IMR-90 (cell line): ENCODE measurements around the gene FBXO3. TPM values are rescaled to one million over a fixed set of nuclear protein-coding genes. Genes with fewer than 3 reads are reported as not detected.

Experiments
- ATAC-seq: fragments of 200-7000 bp; cut with Tn5 transposase; 2 replicates; pipeline ENCODE4 v1.9.1; 2020; ENCODE audit warnings: low read depth, mild to moderate bottlenecking, moderate library complexity
- BruUV-seq: library from RNA; stranded (reverse); fragments of 400-500 nt; replicated peaks from 2 replicates; lab custom pipeline; 2021; lab: Mats Ljungman, UMichigan
- CTCF ChIA-PET: fragments of 300-600 bp; formaldehyde crosslinking; extraction: SDS; loops from one replicate; lab custom pipeline; 2021; ENCODE audit warnings: antibody characterized with exemption; lab: Yijun Ruan, JAX
- POLR2A ChIA-PET: fragments of 300-600 bp; sonication (Branson Sonifier 250); formaldehyde crosslinking; loops from one replicate; lab custom pipeline; 2022; ENCODE audit warnings: antibody characterized with exemption; ENCODE audit not compliant: unreplicated experiment; lab: Charles Lee
- DNase-seq: peaks from one replicate; pipeline ENCODE4 v3.0.0; 2013
- H2AFZ ChIP-seq: replicated peaks from 2 replicates; pipeline ENCODE3; 2013; ENCODE audit warnings: low read length, mild to moderate bottlenecking; ENCODE audit not compliant: poor library complexity
- H2AK5ac ChIP-seq: 2 replicates; pipeline ENCODE4 v1.6.1; 2013; ENCODE audit warnings: low read depth, low read length, inconsistent platforms
- H2AK9ac ChIP-seq: replicated peaks from 2 replicates; pipeline ENCODE3; 2013; ENCODE audit warnings: mild to moderate bottlenecking, low read depth, low read length, moderate library complexity; ENCODE audit not compliant: poor library complexity
- H2BK120ac ChIP-seq: 2 replicates; pipeline ENCODE4 v1.6.1; 2013; ENCODE audit warnings: low read depth, low read length, inconsistent platforms
- H2BK15ac ChIP-seq: 3 replicates; pipeline ENCODE4 v1.6.1; 2013; ENCODE audit warnings: low read depth, low read length, inconsistent platforms
- H2BK20ac ChIP-seq: 2 replicates; pipeline ENCODE4 v1.6.1; 2013; ENCODE audit warnings: low read depth, mild to moderate bottlenecking, inconsistent platforms, low read length, moderate library complexity
- H2BK5ac ChIP-seq: 2 replicates; pipeline ENCODE4 v1.6.1; 2013; ENCODE audit warnings: mild to moderate bottlenecking, low read depth, low read length, inconsistent platforms; ENCODE audit not compliant: poor library complexity, severe bottlenecking
- H3K14ac ChIP-seq: replicated peaks from 2 replicates; pipeline ENCODE4 v1.6.1; 2013; ENCODE audit warnings: low read depth, low read length, inconsistent platforms
- H3K18ac ChIP-seq: 2 replicates; pipeline ENCODE4 v1.6.1; 2013; ENCODE audit warnings: low read depth, low read length, control low read depth
- H3K23ac ChIP-seq: 2 replicates; pipeline ENCODE4 v1.6.1; 2013; ENCODE audit warnings: low read depth, low read length, inconsistent platforms
- H3K27ac ChIP-seq: 2 replicates; pipeline ENCODE4 v1.5.1; 2013; ENCODE audit warnings: mild to moderate bottlenecking, control low read depth, low read length; ENCODE audit not compliant: insufficient read depth
- H3K27me3 ChIP-seq: 2 replicates; pipeline ENCODE4 v1.6.1; 2013; ENCODE audit warnings: low read length; ENCODE audit not compliant: control insufficient read depth, insufficient read depth
- H3K36me3 ChIP-seq: 2 replicates; pipeline ENCODE4 v1.6.1; 2013; ENCODE audit warnings: low read length, mixed read lengths; ENCODE audit not compliant: control insufficient read depth, insufficient read depth
- H3K4ac ChIP-seq: 2 replicates; pipeline ENCODE4 v1.6.1; 2013; ENCODE audit warnings: low read depth, low read length, inconsistent platforms
- H3K4me1 ChIP-seq: 2 replicates; pipeline ENCODE4 v1.6.1; 2013; ENCODE audit warnings: low read length, mixed read lengths; ENCODE audit not compliant: control insufficient read depth, insufficient read depth
- H3K4me2 ChIP-seq: 2 replicates; pipeline ENCODE4 v1.6.1; 2013; ENCODE audit warnings: low read depth, mild to moderate bottlenecking, control low read depth, low read length, moderate library complexity
- H3K4me3 ChIP-seq: 2 replicates; pipeline ENCODE4 v1.5.1; 2013; ENCODE audit warnings: low read depth, mild to moderate bottlenecking, control low read depth, low read length, moderate library complexity; ENCODE audit not compliant: insufficient read depth
- H3K56ac ChIP-seq: 2 replicates; pipeline ENCODE4 v1.6.1; 2013; ENCODE audit warnings: low read length, inconsistent platforms; ENCODE audit not compliant: insufficient read depth; ENCODE audit errors: extremely low read depth
- H3K79me1 ChIP-seq, 2 experiments: 2 replicates each; pipeline ENCODE4 v1.6.1; 2013; ENCODE audit warnings: low read length in 2 of 2, inconsistent platforms in 1 of 2, low read depth in 1 of 2
- H3K9ac ChIP-seq: 2 replicates; pipeline ENCODE4 v1.6.1; 2013; ENCODE audit warnings: low read depth, low read length, control low read depth
- H3K9me1 ChIP-seq: 2 replicates; pipeline ENCODE4 v1.6.1; 2013; ENCODE audit warnings: low read length, inconsistent platforms; ENCODE audit not compliant: insufficient read depth
- H3K9me3 ChIP-seq: 2 replicates; pipeline ENCODE4 v1.6.1; 2013; ENCODE audit warnings: low read length; ENCODE audit not compliant: control insufficient read depth, insufficient read depth
- H4K20me1 ChIP-seq: 2 replicates; pipeline ENCODE4 v1.6.1; 2013; ENCODE audit warnings: low read length, inconsistent platforms; ENCODE audit not compliant: insufficient read depth
- H4K5ac ChIP-seq: 2 replicates; pipeline ENCODE4 v1.6.1; 2013; ENCODE audit warnings: mild to moderate bottlenecking, low read depth, low read length, control low read depth
- H4K8ac ChIP-seq, 2 experiments: 2 replicates each; pipeline ENCODE4 v1.6.1; 2013; ENCODE audit warnings: low read depth in 2 of 2, low read length in 2 of 2, control low read depth in 1 of 2, inconsistent platforms in 1 of 2
- H4K91ac ChIP-seq: 2 replicates; pipeline ENCODE4 v1.6.1; 2013; ENCODE audit warnings: low read depth, low read length, inconsistent platforms; ENCODE audit not compliant: insufficient read depth
- BHLHE40 ChIP-seq: fragments of 150-350 bp; IDR thresholded peaks from 2 replicates; pipeline ENCODE4 v1.6.1; 2016; ENCODE audit warnings: mild to moderate bottlenecking, low read depth, low read length
- CEBPB ChIP-seq: IDR thresholded peaks from 2 replicates; pipeline ENCODE4 v1.6.1; 2012; ENCODE audit warnings: low read depth, low read length, improper control_type of control experiment
- CHD1 ChIP-seq: IDR thresholded peaks from 2 replicates; pipeline ENCODE4 v1.6.1; 2012; ENCODE audit warnings: low read depth, low read length, improper control_type of control experiment
- FOS ChIP-seq: fragments of 150-350 bp; IDR thresholded peaks from 2 replicates; pipeline ENCODE4 v1.6.1; 2016; ENCODE audit warnings: low read depth, low read length
- MAFK ChIP-seq: IDR thresholded peaks from 2 replicates; pipeline ENCODE4 v1.6.1; 2012; ENCODE audit warnings: low read depth, low read length, improper control_type of control experiment
- MAZ ChIP-seq: IDR thresholded peaks from 2 replicates; pipeline ENCODE4 v1.6.1; 2012; ENCODE audit warnings: low read depth, mild to moderate bottlenecking, low read length, improper control_type of control experiment, moderate library complexity, borderline replicate concordance
- MXI1 ChIP-seq: IDR thresholded peaks from 2 replicates; pipeline ENCODE4 v1.6.1; 2012; ENCODE audit warnings: low read depth, mild to moderate bottlenecking, low read length, moderate library complexity, borderline replicate concordance
- NFE2L2 ChIP-seq: fragments of 150-350 bp; IDR thresholded peaks from 2 replicates; pipeline ENCODE4 v1.6.1; 2016; ENCODE audit warnings: low read depth, mild to moderate bottlenecking, low read length
- POLR2A ChIP-seq: IDR thresholded peaks from 2 replicates; pipeline ENCODE4 v1.6.1; 2012; ENCODE audit warnings: mild to moderate bottlenecking, low read depth, low read length
- RAD21 ChIP-seq: IDR thresholded peaks from 2 replicates; pipeline ENCODE4 v1.6.1; 2012; ENCODE audit warnings: low read length, improper control_type of control experiment
- RCOR1 ChIP-seq: IDR thresholded peaks from 2 replicates; pipeline ENCODE4 v1.6.1; 2012; ENCODE audit warnings: mild to moderate bottlenecking, low read length, improper control_type of control experiment; ENCODE audit not compliant: insufficient replicate concordance
- RFX5 ChIP-seq: IDR thresholded peaks from 2 replicates; pipeline ENCODE4 v1.8.0; 2012; ENCODE audit warnings: low read depth, mild to moderate bottlenecking, low read length, moderate library complexity
- SMC3 ChIP-seq: fragments of 150-350 bp; IDR thresholded peaks from 2 replicates; pipeline ENCODE4 v1.6.1; 2016; ENCODE audit warnings: low read depth, mild to moderate bottlenecking, antibody characterized with exemption, low read length, moderate library complexity
- WGBS, 2 experiments: methylation state at CpG; one replicate each; pipeline versions ENCODE4 v1.1.5 to v1.1.7; 2013; ENCODE audit warnings: missing lambda C conversion rate in 2 of 2; ENCODE audit not compliant: insufficient read length in 1 of 2; ENCODE audit errors: extremely low coverage in 2 of 2; 5-methylcytosine and 5-hydroxymethylcytosine counted together
- dilution Hi-C: fragments of 300-500 bp; cut with HindIII; formaldehyde crosslinking; loops from one replicate; pipeline ENCODE4 v1.14.3; 2018; ENCODE audit warnings: low sequenced_read_pairs; ENCODE audit not compliant: unreplicated experiment
- in situ Hi-C: fragments of 300-500 bp; cut with MboI; formaldehyde crosslinking; loops from 3 replicates; pipeline ENCODE4 v1.14.3; 2019; ENCODE audit warnings: low sequenced_read_pairs, inconsistent platforms, mixed read lengths
- intact Hi-C: fragments of 100-400 bp; cut with micrococcal nuclease; formaldehyde crosslinking; loops from 2 replicates; pipeline ENCODE4 v1.10.0; 2022
- polyA plus RNA-seq, 3 experiments: library from polyadenylated mRNA; depleted of rRNA; stranded (reverse); fragments of >200 nt; gene quantifications; 2 replicates each; pipeline ENCODE4 v1.2.3, GENCODE V29; 2012; ENCODE audit warnings: low replicate concordance in 1 of 3
- total RNA-seq: library from RNA; depleted of rRNA; stranded (reverse); fragments of >200 nt; gene quantifications from 2 replicates; pipeline ENCODE4 v1.2.3, GENCODE V29; 2012
- TF ChIP-seq, protein P1 (sequence below): fragments of 150-350 bp; IDR thresholded peaks from 2 replicates; pipeline ENCODE4 v1.6.1; 2016; ENCODE audit warnings: low read depth, mild to moderate bottlenecking, low read length, moderate library complexity, borderline replicate concordance
- TF ChIP-seq, protein P2 (sequence below): conservative IDR thresholded peaks from 2 replicates; pipeline ENCODE4 v1.5.1; 2012; ENCODE audit warnings: mild to moderate bottlenecking, low read depth, low read length, improper control_type of control experiment
- TF ChIP-seq, protein P3 (sequence below): fragments of 150-350 bp; IDR thresholded peaks from 2 replicates; pipeline ENCODE4 v1.6.1; 2017; ENCODE audit warnings: mild to moderate bottlenecking, antibody characterized with exemption, low read length, low read depth

Gene FBXO3
- total and polyA plus RNA-seq, 2 of the 4 experiments (the other 2 are of a cell fraction): 26.2 to 51.1 TPM

DNA sequence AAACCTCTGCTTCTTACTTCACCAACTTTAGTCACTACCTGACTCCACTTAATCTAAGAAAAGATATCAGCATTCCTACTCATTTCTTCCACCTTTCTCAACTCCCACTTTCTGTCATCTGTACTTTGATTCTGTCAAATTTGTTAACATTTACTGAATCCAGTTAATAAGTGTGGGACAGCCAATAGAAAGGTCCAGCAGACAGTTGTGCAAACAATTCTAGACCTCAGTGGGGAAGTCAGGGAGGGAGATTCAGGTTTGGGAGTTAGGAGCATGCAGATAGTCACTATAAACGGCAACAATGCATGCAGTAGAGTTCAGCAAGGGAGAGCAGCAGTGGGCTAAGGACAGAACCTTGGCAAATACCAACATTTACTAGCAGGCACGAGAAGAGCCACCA lies 4.1 kb downstream of the FBXO3 start:
- Histone ChIP-seq H4K5ac (no peak overlapping the region), H2AFZ (no peak overlapping the region), H3K23ac (no peak overlapping the region), H4K8ac (no peak overlapping the region), H2BK15ac (no peak overlapping the region), H2BK5ac (no peak overlapping the region), H3K79me1 (peaks cover 15 to 27% of the 10 kb centered on the region in 2 experiments), H3K9me1 (peaks cover 14% of the 10 kb centered on the region), H3K4me2 (no peak overlapping the region), H3K9me3 (no peaks in the 10 kb centered on the region), H3K27ac (no peak overlapping the region), H3K4ac (no peak overlapping the region), H2AK9ac (no peak overlapping the region), H3K14ac (no peak overlapping the region), H2BK20ac (no peak overlapping the region), H3K56ac (no peak overlapping the region), H2BK120ac (no peak overlapping the region), H3K18ac (no peak overlapping the region), H3K4me1 (peaks cover 9% of the 10 kb centered on the region), H3K36me3 (peaks cover 12% of the 10 kb centered on the region), H4K91ac (no peak overlapping the region), H4K20me1 (peaks cover 8% of the 10 kb centered on the region; the same call in 1 of the 2 replicates), H3K4me3 (no peak overlapping the region), H3K27me3 (no peaks in the 10 kb centered on the region), H3K9ac (no peak overlapping the region), H2AK5ac (no peak overlapping the region)
- DNase-seq (no peak), ATAC-seq (no peak)
- CTCF ChIA-PET: no interaction called here
- no peak for TF ChIP-seq MXI1
- no peak for TF ChIP-seq CEBPB
- TF ChIP-seq, protein P1, sequence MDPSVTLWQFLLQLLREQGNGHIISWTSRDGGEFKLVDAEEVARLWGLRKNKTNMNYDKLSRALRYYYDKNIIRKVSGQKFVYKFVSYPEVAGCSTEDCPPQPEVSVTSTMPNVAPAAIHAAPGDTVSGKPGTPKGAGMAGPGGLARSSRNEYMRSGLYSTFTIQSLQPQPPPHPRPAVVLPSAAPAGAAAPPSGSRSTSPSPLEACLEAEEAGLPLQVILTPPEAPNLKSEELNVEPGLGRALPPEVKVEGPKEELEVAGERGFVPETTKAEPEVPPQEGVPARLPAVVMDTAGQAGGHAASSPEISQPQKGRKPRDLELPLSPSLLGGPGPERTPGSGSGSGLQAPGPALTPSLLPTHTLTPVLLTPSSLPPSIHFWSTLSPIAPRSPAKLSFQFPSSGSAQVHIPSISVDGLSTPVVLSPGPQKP: no peak
- TF ChIP-seq, protein P2, sequence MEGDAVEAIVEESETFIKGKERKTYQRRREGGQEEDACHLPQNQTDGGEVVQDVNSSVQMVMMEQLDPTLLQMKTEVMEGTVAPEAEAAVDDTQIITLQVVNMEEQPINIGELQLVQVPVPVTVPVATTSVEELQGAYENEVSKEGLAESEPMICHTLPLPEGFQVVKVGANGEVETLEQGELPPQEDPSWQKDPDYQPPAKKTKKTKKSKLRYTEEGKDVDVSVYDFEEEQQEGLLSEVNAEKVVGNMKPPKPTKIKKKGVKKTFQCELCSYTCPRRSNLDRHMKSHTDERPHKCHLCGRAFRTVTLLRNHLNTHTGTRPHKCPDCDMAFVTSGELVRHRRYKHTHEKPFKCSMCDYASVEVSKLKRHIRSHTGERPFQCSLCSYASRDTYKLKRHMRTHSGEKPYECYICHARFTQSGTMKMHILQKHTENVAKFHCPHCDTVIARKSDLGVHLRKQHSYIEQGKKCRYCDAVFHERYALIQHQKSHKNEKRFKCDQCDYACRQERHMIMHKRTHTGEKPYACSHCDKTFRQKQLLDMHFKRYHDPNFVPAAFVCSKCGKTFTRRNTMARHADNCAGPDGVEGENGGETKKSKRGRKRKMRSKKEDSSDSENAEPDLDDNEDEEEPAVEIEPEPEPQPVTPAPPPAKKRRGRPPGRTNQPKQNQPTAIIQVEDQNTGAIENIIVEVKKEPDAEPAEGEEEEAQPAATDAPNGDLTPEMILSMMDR: no peak
- TF ChIP-seq NFE2L2: no peak
- TF ChIP-seq MAFK: no peak
- TF ChIP-seq CHD1: no peak
- TF ChIP-seq SMC3: no peak
- TF ChIP-seq RFX5: no peak
- TF ChIP-seq RCOR1: no peak
- no peak for TF ChIP-seq RAD21
- TF ChIP-seq POLR2A: no peak
- TF ChIP-seq FOS: no peak
- TF ChIP-seq MAZ: no peak
- TF ChIP-seq, protein P3, sequence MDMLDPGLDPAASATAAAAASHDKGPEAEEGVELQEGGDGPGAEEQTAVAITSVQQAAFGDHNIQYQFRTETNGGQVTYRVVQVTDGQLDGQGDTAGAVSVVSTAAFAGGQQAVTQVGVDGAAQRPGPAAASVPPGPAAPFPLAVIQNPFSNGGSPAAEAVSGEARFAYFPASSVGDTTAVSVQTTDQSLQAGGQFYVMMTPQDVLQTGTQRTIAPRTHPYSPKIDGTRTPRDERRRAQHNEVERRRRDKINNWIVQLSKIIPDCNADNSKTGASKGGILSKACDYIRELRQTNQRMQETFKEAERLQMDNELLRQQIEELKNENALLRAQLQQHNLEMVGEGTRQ: no peak
- TF ChIP-seq BHLHE40: no peak
- in situ Hi-C loops: no loop called here
- intact Hi-C loops: no loop called here
- BruUV-seq: no TSS peak
- no CpG with 5 or more reads among the region's 2 CpGs for WGBS, 2 experiments
- dilution Hi-C loops: no loop called here
- POLR2A ChIA-PET: no interaction called here
